ENCODE measurements around the gene ECE1. TPM values are rescaled to one million over a fixed set of nuclear protein-coding genes. Genes with fewer than 3 reads are reported as not detected.
A peak's percentile ranks its signal among the peaks of the same experiment; 100 is the strongest.

ECE1 gene
- total RNA-seq, 1 experiment from 2014 or later, result 192 TPM

DNA sequence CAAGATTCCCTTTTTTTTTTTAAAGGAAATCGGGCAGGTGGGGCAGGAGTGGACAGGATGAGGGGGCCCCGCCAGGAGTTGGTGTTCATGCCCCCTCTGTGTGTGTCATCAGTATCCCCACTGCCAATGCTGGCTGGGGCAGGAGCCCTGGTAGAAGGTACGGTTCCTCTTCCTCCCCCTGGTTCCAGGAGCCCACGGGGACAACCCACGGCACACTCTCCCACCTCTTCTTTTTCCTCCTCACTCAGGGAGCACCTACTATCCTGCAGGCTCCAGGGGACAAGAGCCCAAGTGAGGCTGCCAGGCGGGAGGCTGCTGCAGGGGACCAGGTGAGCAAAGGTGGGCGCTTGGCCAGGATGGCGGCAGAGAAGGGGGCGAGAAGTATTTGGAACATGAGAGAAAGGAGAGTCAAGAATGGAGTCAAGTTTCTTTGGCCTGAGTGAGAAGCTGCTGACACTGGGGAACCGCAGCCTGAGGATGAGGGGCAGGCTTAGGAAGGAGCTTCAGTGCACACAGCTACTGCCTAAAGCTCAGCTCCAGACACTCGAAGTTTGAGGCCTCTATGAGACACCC is 26.5 kb downstream of the ECE1 start:
- BruUV-seq (replicated peaks), result no TSS peak
- peaks cover 2% of the 10 kb centered on the region; the same call in 1 of the 2 replicates for H3K36me3 ChIP-seq (ENCODE audit: control insufficient read depth, insufficient read depth, low read length)
- no peak overlapping the region for H3K27ac ChIP-seq (ENCODE audit: low read length)
- DNase-seq (ENCODE audit: low read depth, low spot score) (no peak), ATAC-seq (no peak)
- intact Hi-C loops (cut with micrococcal nuclease; ENCODE audit: unreplicated experiment) (no loop called here), in situ Hi-C loops (cut with HindIII; ENCODE audit: low pct_unique_long_range_greater_than_20kb, low sequenced_read_pairs) (no loop called here)
- H3K9me3 ChIP-seq (ENCODE audit: control insufficient read depth, insufficient read depth, low read depth, low read length), result no peaks in the 10 kb centered on the region
- CTCF ChIA-PET, result interaction anchor here (0.7 kb wide), 1 partner anchor 9 kb away, joined by 6 read pairs; no protein-coding TSS in a partner anchor
- no peak for TF ChIP-seq SIN3A (IDR thresholded peaks at IDR 0.05; ENCODE audit: borderline replicate concordance, insufficient read depth, low read depth, low read length)
- no peak for TF ChIP-seq POLR2AphosphoS5 (IDR thresholded peaks at IDR 0.05; ENCODE audit: low read depth, low read length)
- TF ChIP-seq, protein P1, sequence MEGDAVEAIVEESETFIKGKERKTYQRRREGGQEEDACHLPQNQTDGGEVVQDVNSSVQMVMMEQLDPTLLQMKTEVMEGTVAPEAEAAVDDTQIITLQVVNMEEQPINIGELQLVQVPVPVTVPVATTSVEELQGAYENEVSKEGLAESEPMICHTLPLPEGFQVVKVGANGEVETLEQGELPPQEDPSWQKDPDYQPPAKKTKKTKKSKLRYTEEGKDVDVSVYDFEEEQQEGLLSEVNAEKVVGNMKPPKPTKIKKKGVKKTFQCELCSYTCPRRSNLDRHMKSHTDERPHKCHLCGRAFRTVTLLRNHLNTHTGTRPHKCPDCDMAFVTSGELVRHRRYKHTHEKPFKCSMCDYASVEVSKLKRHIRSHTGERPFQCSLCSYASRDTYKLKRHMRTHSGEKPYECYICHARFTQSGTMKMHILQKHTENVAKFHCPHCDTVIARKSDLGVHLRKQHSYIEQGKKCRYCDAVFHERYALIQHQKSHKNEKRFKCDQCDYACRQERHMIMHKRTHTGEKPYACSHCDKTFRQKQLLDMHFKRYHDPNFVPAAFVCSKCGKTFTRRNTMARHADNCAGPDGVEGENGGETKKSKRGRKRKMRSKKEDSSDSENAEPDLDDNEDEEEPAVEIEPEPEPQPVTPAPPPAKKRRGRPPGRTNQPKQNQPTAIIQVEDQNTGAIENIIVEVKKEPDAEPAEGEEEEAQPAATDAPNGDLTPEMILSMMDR (IDR thresholded peaks at IDR 0.05), result no peak
- TF ChIP-seq TCF7L2 (IDR thresholded peaks at IDR 0.05; ENCODE audit: low read depth, low read length), result no peak
- TF ChIP-seq, protein P2, sequence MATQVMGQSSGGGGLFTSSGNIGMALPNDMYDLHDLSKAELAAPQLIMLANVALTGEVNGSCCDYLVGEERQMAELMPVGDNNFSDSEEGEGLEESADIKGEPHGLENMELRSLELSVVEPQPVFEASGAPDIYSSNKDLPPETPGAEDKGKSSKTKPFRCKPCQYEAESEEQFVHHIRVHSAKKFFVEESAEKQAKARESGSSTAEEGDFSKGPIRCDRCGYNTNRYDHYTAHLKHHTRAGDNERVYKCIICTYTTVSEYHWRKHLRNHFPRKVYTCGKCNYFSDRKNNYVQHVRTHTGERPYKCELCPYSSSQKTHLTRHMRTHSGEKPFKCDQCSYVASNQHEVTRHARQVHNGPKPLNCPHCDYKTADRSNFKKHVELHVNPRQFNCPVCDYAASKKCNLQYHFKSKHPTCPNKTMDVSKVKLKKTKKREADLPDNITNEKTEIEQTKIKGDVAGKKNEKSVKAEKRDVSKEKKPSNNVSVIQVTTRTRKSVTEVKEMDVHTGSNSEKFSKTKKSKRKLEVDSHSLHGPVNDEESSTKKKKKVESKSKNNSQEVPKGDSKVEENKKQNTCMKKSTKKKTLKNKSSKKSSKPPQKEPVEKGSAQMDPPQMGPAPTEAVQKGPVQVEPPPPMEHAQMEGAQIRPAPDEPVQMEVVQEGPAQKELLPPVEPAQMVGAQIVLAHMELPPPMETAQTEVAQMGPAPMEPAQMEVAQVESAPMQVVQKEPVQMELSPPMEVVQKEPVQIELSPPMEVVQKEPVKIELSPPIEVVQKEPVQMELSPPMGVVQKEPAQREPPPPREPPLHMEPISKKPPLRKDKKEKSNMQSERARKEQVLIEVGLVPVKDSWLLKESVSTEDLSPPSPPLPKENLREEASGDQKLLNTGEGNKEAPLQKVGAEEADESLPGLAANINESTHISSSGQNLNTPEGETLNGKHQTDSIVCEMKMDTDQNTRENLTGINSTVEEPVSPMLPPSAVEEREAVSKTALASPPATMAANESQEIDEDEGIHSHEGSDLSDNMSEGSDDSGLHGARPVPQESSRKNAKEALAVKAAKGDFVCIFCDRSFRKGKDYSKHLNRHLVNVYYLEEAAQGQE (IDR thresholded peaks at IDR 0.05; ENCODE audit: insufficient read depth in 1 of 2, low read depth in 2 of 2, low read length in 1 of 2), result no peak
- POLR2A ChIA-PET, result interaction anchor here (0.6 to 0.7 kb wide), 2 partner anchors 19 to 75 kb away, joined by 3 to 12 read pairs; no protein-coding TSS in a partner anchor
- peaks cover 24% of the 10 kb centered on the region for H3K4me1 ChIP-seq (ENCODE audit: control insufficient read depth, insufficient read depth, low read length)
- H3K27me3 ChIP-seq (ENCODE audit: control insufficient read depth, insufficient read depth, low read length), result no peaks in the 10 kb centered on the region
- H3K4me3 ChIP-seq (ENCODE audit: low read depth in 2 of 2, low read length in 2 of 2), result no peak overlapping the region

DNA sequence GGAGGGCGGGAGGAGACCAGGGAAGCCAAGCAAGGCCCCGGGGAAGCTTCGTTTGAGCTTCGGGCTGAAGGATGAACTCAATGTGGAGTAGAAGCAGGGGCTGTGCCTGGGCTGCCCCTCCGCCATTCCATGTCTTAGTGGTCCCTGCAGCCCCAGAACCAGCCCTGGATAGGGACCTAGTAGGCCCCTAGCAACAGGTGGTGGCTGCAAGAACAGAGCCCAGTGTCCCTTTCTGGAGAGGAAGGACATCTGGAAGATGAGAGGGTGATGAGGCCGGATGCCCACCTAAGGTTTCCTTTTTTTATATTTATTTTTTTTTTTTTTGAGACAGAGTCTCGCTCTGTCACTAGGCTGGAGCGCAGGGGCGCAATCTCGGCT is 27.2 kb downstream of the ECE1 start:
- H3K4me1 ChIP-seq (ENCODE audit: control insufficient read depth, insufficient read depth, low read length), result peaks cover 24% of the 10 kb centered on the region
- H3K9me3 ChIP-seq (ENCODE audit: control insufficient read depth, insufficient read depth, low read depth, low read length), result no peaks in the 10 kb centered on the region
- TF ChIP-seq SIN3A (IDR thresholded peaks at IDR 0.05; ENCODE audit: borderline replicate concordance, insufficient read depth, low read depth, low read length), result no peak
- TF ChIP-seq, protein P2 (IDR thresholded peaks at IDR 0.05; ENCODE audit: insufficient read depth in 1 of 2, low read depth in 2 of 2, low read length in 1 of 2), result no peak
- TF ChIP-seq POLR2AphosphoS5 (IDR thresholded peaks at IDR 0.05; ENCODE audit: low read depth, low read length), result no peak
- TF ChIP-seq, protein P1 (IDR thresholded peaks at IDR 0.05), result no peak
- no peak for TF ChIP-seq TCF7L2 (IDR thresholded peaks at IDR 0.05; ENCODE audit: low read depth, low read length)
- H3K36me3 ChIP-seq (ENCODE audit: control insufficient read depth, insufficient read depth, low read length), result peaks cover 2% of the 10 kb centered on the region; the same call in 1 of the 2 replicates
- CTCF ChIA-PET, result interaction anchor here (0.7 kb wide), 1 partner anchor 9 kb away, joined by 6 read pairs; no protein-coding TSS in a partner anchor
- H3K4me3 ChIP-seq (ENCODE audit: low read depth in 2 of 2, low read length in 2 of 2), result no peak overlapping the region
- H3K27me3 ChIP-seq (ENCODE audit: control insufficient read depth, insufficient read depth, low read length), result no peaks in the 10 kb centered on the region
- POLR2A ChIA-PET, result interaction anchor here (0.7 kb wide), 1 partner anchor 18 kb away, joined by 3 read pairs; no protein-coding TSS in a partner anchor
- no TSS peak for BruUV-seq (replicated peaks)
- in situ Hi-C loops (cut with HindIII; ENCODE audit: low pct_unique_long_range_greater_than_20kb, low sequenced_read_pairs) (no loop called here), intact Hi-C loops (cut with micrococcal nuclease; ENCODE audit: unreplicated experiment) (no loop called here)
- DNase-seq (ENCODE audit: low read depth, low spot score) (no peak), ATAC-seq (no peak)
- H3K27ac ChIP-seq (ENCODE audit: low read length), result peak overlapping the region; percentile 91
